GM12892 (cell line): Measurements from ENCODE around the gene CPLANE2.

Experiments used
- DNase-seq: peaks from one replicate; pipeline ENCODE4 v3.0.0; 2011; ENCODE audit not compliant: insufficient read length
- FAIRE-seq: peaks from 2 replicates; lab custom pipeline; 2011; peaks lifted over from hg19 to GRCh38; lab: Jason Lieb, UNC
- POLR2A ChIP-seq: IDR thresholded peaks from 2 replicates; pipeline ENCODE4 v1.6.1; 2011; ENCODE audit warnings: low read depth, low read length, control low read depth
- POLR2AphosphoS5 ChIP-seq: IDR thresholded peaks from 2 replicates; pipeline ENCODE4 v1.6.1; 2011; ENCODE audit warnings: low read depth, low read length, control low read depth
- TAF1 ChIP-seq: IDR thresholded peaks from 2 replicates; pipeline ENCODE4 v1.6.1; 2011; ENCODE audit warnings: low read depth, mild to moderate bottlenecking, control low read depth, low read length, borderline replicate concordance

CPLANE2 gene

GRCh38 chr1:16239972-16240491 lies 3.0 kb upstream of the CPLANE2 start:
- DNase-seq (no peak), FAIRE-seq (no peak)
- TF ChIP-seq POLR2A, result no peak
- TF ChIP-seq TAF1, result no peak
- TF ChIP-seq POLR2AphosphoS5, result no peak

DNA sequence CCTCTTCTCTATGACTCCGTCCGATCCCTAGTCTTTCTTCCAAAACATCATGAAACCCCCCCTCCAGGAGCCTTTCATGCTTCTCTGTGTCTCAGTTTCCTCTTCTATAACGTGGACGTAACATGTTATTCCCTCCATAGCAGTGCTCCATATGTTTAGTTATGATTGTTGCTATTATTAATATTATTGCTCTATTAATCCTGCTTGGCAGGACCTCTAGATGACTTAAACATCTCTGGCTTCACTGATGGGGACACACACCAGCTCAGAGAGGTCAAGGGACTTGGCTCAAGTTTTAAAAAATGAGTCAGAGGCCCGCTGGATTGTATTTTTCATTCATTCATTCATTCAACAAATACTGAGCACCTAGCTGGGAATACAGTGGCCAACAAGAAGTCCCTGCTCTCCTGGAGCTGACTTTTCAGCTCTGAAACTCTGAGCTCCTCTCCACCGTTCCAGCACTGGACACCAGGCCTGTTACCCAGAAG lies 404 bp upstream of the CPLANE2 start:
- TF ChIP-seq POLR2AphosphoS5 (0 out of 2 replicates have a peak, but pooled peaks have one; percentile 54), TAF1 (no peak), POLR2A (peak; percentile 11; the same call in 1 of the 2 replicates)
- DNase-seq, result no peak
- no peak for FAIRE-seq

DNA sequence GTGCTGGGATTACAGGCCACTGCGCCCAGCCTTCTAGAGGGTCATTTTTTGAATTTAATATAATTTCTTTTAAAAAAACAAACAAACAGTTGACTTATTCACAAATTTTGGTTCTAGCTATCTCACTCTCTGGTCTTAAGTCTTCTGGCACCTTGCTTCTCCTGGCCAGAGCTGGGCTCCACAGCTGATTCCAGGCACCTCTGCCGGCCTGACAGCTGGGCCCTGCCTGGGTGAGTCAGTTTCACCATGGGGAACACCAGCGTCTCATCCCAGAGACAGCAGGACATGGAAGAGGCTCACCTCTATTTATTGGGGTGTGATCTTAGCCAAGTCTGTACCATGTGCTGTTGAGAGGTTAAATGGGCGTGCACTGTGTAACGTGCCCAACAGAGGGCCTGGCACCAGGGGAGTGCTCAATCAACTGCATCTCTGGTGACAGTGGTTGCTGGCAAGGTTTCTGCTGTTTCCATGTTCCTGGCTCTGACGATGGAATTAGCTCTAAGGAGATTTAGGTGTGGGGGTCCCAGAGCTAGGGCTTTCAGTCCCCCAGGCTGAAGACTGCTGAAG lies 956 bp downstream of the CPLANE2 start:
- DNase-seq, result peak; percentile 52
- TF ChIP-seq POLR2AphosphoS5 (no peak), POLR2A (no peak), TAF1 (no peak)
- FAIRE-seq, result no peak

DNA sequence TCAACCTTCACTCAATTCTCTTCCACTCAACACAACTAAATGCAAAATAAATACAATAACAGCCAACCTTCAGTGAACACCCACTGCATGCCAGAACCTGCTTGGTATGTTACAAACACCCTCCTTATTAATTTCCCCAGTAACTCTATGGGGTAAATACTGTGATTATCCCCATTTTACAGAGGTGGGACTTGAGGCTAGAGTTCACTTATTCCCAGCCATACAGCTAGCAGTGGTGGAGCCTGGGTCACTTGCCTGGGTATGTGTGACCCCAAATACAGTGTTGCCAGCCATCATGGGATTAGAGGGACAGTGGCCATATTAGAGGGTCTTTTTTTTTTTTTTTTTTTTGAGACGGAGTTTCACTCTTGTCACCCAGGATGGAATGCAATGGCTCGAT lies 1.6 kb downstream of the CPLANE2 start:
- FAIRE-seq (no peak), DNase-seq (no peak)
- TF ChIP-seq POLR2AphosphoS5 (no peak), POLR2A (no peak), TAF1 (no peak)

- no peak for FAIRE-seq
- TF ChIP-seq POLR2AphosphoS5, result no peak
- no peak for TF ChIP-seq POLR2A
- TF ChIP-seq TAF1, result no peak
- DNase-seq, result no peak
Measured at GRCh38 chr1:16233431-16233830, 3.6 kb downstream of the CPLANE2 start.

DNA sequence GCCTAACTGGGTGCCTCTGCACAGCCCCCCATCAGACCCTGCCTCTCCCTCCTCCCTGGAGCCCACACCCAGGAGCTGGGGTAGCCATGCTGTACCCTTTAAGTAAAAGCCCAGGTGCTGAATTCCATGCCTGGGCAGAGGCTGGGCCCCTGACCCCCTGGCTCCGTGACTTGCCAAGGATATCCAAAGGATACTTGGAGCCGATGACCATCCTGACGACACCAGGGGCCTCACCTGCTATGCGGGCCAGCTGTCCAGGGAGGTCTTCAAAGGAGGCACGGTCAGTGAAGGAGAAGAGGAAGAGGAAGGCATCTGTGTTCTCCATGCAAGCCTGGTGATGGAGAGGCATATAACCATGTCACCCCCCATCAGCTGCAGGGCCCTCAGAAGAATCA lies 4.7 kb downstream of the CPLANE2 start:
- TF ChIP-seq POLR2AphosphoS5, result no peak
- TF ChIP-seq POLR2A, result no peak
- TF ChIP-seq TAF1, result no peak
- FAIRE-seq (no peak), DNase-seq (no peak)

DNA sequence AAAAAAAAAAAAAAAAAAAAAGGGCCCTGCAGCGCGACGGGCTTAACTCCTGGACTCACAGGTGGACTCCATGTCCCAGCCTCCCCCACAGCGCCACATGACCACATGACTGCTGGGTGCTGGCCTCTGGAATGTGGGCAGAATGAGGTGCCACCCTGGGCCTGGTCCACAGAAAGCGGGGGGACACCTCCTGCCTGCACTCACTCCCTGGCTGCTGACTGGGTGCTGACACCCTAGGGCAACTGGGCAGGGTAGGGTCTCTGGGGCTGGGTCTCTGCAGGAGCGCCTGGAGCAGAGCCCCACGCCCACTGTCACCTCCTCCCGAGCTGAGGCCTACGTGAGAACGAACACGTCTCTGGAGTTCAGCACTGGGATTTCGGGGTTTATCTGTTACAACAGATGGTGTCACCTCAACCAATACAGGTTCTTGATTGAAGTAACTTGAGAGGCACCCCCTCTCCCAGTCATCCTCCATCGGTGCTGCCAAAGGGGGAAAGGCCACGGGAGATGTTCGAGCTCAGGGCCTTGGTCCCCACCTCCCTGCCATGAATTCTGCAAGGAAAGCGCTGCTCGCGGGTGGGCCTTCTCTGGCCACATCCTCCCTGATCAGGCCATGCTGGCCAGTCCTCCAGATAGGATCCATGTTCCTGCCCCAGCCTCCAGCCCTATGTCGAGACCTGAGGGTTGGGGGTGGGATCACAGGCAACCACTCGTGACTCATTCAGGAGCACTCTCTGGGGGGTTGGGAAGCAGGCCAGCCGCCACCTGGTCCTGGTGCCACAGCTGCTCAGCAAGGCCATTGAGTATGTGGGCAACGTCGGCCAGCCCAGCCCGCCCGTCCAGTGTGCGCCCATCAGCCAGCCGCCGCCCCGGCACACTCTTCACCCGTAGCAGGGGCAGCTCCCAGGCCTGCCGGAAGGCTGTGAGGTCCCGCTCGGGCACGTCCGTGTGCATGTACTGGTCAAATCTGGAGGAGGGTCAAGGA lies 5.4 kb downstream of the CPLANE2 start:
- FAIRE-seq (no peak), DNase-seq (no peak)
- TF ChIP-seq POLR2AphosphoS5 (no peak), TAF1 (no peak), POLR2A (no peak)

GRCh38 chr1:16230744-16231143 lies 6.2 kb downstream of the CPLANE2 start:
- TF ChIP-seq POLR2AphosphoS5 (no peak), POLR2A (no peak), TAF1 (no peak)
- no peak for FAIRE-seq
- DNase-seq, result no peak

GRCh38 chr1:16229976-16230740 lies 6.8 kb downstream of the CPLANE2 start:
- FAIRE-seq (no peak), DNase-seq (no peak)
- TF ChIP-seq POLR2AphosphoS5 (no peak), TAF1 (no peak), POLR2A (no peak)

DNA sequence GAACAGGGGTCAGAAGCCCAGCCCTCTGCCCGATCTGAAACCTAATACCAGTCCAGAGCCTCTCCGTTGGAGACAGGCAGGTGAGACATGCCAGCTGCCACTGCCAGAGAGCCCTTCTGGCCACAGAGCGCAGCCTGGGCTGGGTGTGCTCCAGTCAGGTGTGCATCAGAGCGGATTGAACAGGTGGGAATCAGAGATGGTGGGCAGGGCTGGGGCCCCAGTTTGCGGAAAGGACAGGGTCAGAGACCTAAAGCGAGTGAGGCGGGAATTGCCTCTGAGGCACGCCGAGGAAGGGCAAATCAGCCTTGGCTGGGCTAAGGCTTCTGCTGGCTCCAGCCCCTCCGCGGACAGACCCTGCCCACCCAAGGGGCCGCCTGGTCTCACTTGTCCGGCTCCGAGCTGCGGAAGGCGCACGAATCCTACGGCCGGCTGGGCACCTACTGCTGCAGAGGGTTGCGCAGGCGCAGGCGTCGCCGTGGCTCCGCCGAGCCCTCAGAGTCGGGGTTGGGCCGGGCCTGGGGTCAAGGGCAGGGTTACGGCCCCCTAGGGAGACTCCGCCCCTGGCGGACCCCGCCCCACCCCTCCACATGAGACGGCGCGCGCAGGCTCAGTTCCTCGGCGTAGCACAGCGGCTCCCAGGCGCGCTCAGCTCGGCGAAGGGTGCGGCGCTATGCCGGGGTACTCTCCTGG lies 10.3 kb downstream of the CPLANE2 start:
- TF ChIP-seq POLR2AphosphoS5 (no peak), TAF1 (no peak), POLR2A (no peak)
- DNase-seq (no peak), FAIRE-seq (no peak)

DNA sequence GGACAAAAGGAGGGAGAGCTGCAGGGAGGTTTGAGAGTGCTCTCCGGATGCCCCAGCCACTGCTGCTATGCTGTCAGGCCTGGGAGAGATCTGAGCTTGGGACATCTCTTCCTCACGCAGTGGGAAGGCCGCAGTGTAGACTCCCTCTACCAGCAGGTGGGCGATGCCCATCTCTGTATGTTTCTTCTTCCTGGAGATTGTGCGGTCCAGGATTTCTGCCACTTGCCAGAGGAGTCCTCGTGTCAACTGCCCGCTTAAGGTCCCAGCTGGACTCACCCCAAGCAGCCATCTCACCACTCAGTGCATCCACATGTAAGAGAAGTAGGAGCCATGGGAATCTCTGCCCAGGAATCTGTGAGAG lies 10.9 kb downstream of the CPLANE2 start:
- DNase-seq (no peak), FAIRE-seq (no peak)
- TF ChIP-seq POLR2A (no peak), POLR2AphosphoS5 (no peak), TAF1 (no peak)
